ENCODE results near the gene BRD4.

Gene BRD4

GRCh38 chr19:15244808-15245207, 87.5 kb downstream of the BRD4 start:
- H3K4me3 ChIP-seq (ENCODE audit: control insufficient read depth, low read depth, low read length): no peak overlapping the region
- TF ChIP-seq CTCF (conservative IDR thresholded peaks at IDR 0.05; ENCODE audit: control insufficient read depth, insufficient read depth, low read depth, low read length): no peak
- DNase-seq (ENCODE audit: low read depth): no peak

- no peak overlapping the region for H3K4me3 ChIP-seq (ENCODE audit: control insufficient read depth, low read depth, low read length)
- TF ChIP-seq CTCF (conservative IDR thresholded peaks at IDR 0.05; ENCODE audit: control insufficient read depth, insufficient read depth, low read depth, low read length): no peak
- no peak for DNase-seq (ENCODE audit: low read depth)
Measured at GRCh38 chr19:15244106-15244803, 88.1 kb downstream of the BRD4 start.

GRCh38 chr19:15243236-15243957, 88.9 kb downstream of the BRD4 start:
- no peak overlapping the region for H3K4me3 ChIP-seq (ENCODE audit: control insufficient read depth, low read depth, low read length)
- no peak for TF ChIP-seq CTCF (conservative IDR thresholded peaks at IDR 0.05; ENCODE audit: control insufficient read depth, insufficient read depth, low read depth, low read length)
- DNase-seq (ENCODE audit: low read depth): no peak

- TF ChIP-seq CTCF (conservative IDR thresholded peaks at IDR 0.05; ENCODE audit: control insufficient read depth, insufficient read depth, low read depth, low read length): no peak
- peak; percentile 28 for DNase-seq (ENCODE audit: low read depth)
- no peak overlapping the region for H3K4me3 ChIP-seq (ENCODE audit: control insufficient read depth, low read depth, low read length)
Measured at GRCh38 chr19:15241259-15241910, 91.0 kb downstream of the BRD4 start.

- no peak for TF ChIP-seq CTCF (conservative IDR thresholded peaks at IDR 0.05; ENCODE audit: control insufficient read depth, insufficient read depth, low read depth, low read length)
- DNase-seq (ENCODE audit: low read depth): no peak
Measured at GRCh38 chr19:15240515-15240914, 91.8 kb downstream of the BRD4 start.

GRCh38 chr19:15239337-15239949, 92.9 kb downstream of the BRD4 start:
- H3K4me3 ChIP-seq (ENCODE audit: control insufficient read depth, low read depth, low read length): no peak overlapping the region
- no peak for DNase-seq (ENCODE audit: low read depth)
- no peak for TF ChIP-seq CTCF (conservative IDR thresholded peaks at IDR 0.05; ENCODE audit: control insufficient read depth, insufficient read depth, low read depth, low read length)

More at GRCh38 chr19:15240515-15240914, 91.8 kb downstream of the BRD4 start:
- no peak overlapping the region for H3K4me3 ChIP-seq (ENCODE audit: control insufficient read depth, low read depth, low read length)

Data from fibroblast of mammary gland (primary cell).